ENCODE data around the gene MYDGF. TPM values are rescaled to one million over a fixed set of nuclear protein-coding genes. Genes with fewer than 3 reads are reported as not detected.

MYDGF gene
- total and polyA plus RNA-seq, 2 of the 13 experiments (the other 11 are each of a cell fraction or from before 2014, with no cell fraction given): 116 to 198 TPM

- TF ChIP-seq PBX3 (CRISPR knock-in tag; IDR thresholded peaks at IDR 0.05; ENCODE audit: borderline replicate concordance) (no peak), ZSCAN29 (CRISPR knock-in tag; conservative IDR thresholded peaks at IDR 0.05) (0 out of 2 replicates have a peak, but pooled peaks have one; percentile 24), JARID2 (CRISPR knock-in tag; IDR thresholded peaks at IDR 0.05; ENCODE audit: insufficient replicate concordance) (no peak), ZNF792 (CRISPR knock-in tag; IDR thresholded peaks at IDR 0.05) (no peak), PLRG1 (conservative IDR thresholded peaks at IDR 0.05) (no peak), ZBTB34 (CRISPR knock-in tag; IDR thresholded peaks at IDR 0.05) (0 out of 2 replicates have a peak, but pooled peaks have one; percentile 71), KLF11 (CRISPR knock-in tag; IDR thresholded peaks at IDR 0.05) (0 out of 2 replicates have a peak, but pooled peaks have one; percentile 38), ZNF282 (IDR thresholded peaks at IDR 0.05; ENCODE audit: partially characterized antibody) (no peak), ZNF235 (CRISPR knock-in tag; IDR thresholded peaks at IDR 0.05; ENCODE audit: borderline replicate concordance) (no peak), HNRNPK (IDR thresholded peaks at IDR 0.05; ENCODE audit: low read depth, low read length, poor library complexity, severe bottlenecking) (no peak), SMAD3 (CRISPR knock-in tag; IDR thresholded peaks at IDR 0.05) (no peak), SRY (CRISPR knock-in tag; IDR thresholded peaks at IDR 0.05) (no peak), ZNF207 (IDR thresholded peaks at IDR 0.05; ENCODE audit: borderline replicate concordance) (no peak), NFIC (IDR thresholded peaks at IDR 0.05; ENCODE audit: low read length) (no peak; the same call in 1 of the 2 replicates), ZZZ3 (CRISPR knock-in tag; IDR thresholded peaks at IDR 0.05; ENCODE audit: borderline replicate concordance) (no peak), ZNF30 (CRISPR knock-in tag; IDR thresholded peaks at IDR 0.05) (no peak), SALL2 (CRISPR knock-in tag; IDR thresholded peaks at IDR 0.05) (no peak), NR2C2 (CRISPR knock-in tag; IDR thresholded peaks at IDR 0.05; ENCODE audit: borderline replicate concordance) (peak; percentile 79), ZNF503 (CRISPR knock-in tag; IDR thresholded peaks at IDR 0.05) (no peak; the same call in 1 of the 2 replicates), ZNF280B (CRISPR knock-in tag; IDR thresholded peaks at IDR 0.05; ENCODE audit: borderline replicate concordance) (peak; percentile 46; the same call in 1 of the 2 replicates)
These were observed 35.4 kb upstream of the MYDGF start (continued) for GRCh38 chr19:4705413-4706131.

Measured in HepG2 (cell line).